Smooth muscle cell of trachea (primary cell): ENCODE data around the gene HMG20A. TPM values are rescaled to one million over a fixed set of nuclear protein-coding genes. Genes with fewer than 3 reads are reported as not detected.

ENCODE experiments used
- total RNA-seq: library from RNA; depleted of rRNA; stranded (reverse); fragments of >200 nt; gene quantifications from 2 replicates; pipeline ENCODE4 v1.2.1, GENCODE V29; 2014

The HMG20A gene
- 33.9 and 34.9 TPM in 2 replicates for total RNA-seq

GRCh38 chr15:77420610-77421369, at the start of gene HMG20A:
TSS of gene HMG20A (plus strand) at chr15:77420888. CDS start at chr15:77458408, 37,520 bp downstream.

DNA sequence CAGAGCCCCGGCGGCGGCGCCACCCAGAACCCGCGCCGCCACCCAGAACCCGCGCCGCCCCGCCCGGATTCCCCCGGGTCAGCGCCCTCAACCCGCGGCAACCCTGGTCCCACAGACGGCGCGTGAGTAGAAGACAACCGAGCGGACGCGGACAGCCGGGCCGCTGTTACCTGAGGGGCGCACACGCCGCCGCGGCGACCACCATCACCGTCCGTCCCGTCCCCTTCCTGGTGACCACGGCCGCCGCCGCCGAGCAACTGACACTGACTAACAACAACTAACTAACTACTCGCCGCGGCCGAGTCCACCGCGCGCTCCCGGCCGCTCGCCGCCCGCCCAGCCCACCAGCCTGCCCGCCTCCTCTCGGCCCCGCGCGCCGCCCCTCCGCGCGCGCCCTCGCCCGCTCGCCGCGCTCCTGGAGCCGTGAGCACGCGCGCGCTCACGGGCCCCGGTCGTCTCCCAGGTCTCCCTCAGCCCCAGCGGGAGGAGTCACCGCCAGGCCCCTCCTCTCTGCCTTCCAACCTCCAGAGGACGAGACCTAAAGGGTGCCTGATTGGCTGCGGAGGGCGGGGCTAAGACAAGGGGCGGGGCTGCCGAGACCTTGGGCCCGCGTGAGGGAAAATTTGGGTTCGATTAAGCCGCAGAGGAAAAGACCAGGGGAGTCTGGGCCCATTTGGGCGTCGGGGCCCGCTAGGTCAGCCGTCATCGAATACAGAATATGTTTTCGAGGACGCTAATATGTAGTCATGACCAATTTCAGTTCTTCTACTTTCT, 665 bp upstream of the HMG20A start, which contains the start of gene PEAK1:
Gene PEAK1, minus strand, starts transcription at position 269 of the 774 bp plus-strand sequence. CDS start 238,178 bp downstream, outside the sequence.

Other genes starting within 250 kb of the HMG20A start
- 83.6 and 102 TPM in 2 replicates for gene PEAK1, start 784 bp upstream of the HMG20A start, total RNA-seq
- not detected in 2 replicates for gene LINGO1, start 212.0 kb downstream of the HMG20A start, total RNA-seq